VCaP (cell line): ENCODE data around the gene HRCT1.
A peak's percentile ranks its signal among the peaks of the same experiment; 100 is the strongest.

Experiments used
- H3K27ac ChIP-seq: fragments of 450-650 bp; 2 replicates; pipeline ENCODE4 v1.5.1; 2017
- TF ChIP-seq, protein P1 (sequence below): fragments of 450-650 bp; conservative IDR thresholded peaks from 2 replicates; pipeline ENCODE4 v1.5.1; 2017; ENCODE audit warnings: mild to moderate bottlenecking, moderate library complexity

HRCT1 gene

DNA sequence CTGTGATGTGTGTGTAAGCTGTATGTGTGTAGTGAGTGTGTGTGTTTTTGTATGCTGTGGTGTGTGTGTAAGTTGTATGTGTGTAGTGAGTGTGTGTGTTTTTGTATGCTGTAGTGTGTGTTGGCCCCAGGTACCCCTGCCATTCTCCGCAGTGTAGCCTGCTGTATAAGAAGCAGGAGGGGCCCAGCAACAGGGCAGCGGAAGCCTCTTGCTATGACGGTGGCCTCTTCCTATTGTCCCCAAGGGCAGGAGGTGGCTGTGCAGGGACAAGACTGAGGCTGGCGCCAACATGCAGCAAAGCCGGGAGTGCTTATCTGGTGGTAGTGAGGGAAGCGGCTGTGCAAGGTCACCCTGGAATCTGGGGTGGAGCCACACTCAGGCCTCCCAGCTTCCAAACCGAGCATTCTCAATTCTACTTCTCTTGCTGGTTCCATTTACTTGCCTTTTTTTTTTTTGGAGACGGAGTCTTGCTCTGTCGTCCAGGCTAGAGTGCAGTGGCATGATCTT lies 8.4 kb downstream of the HRCT1 start:
- no peak overlapping the region for H3K27ac ChIP-seq
- TF ChIP-seq, protein P1, sequence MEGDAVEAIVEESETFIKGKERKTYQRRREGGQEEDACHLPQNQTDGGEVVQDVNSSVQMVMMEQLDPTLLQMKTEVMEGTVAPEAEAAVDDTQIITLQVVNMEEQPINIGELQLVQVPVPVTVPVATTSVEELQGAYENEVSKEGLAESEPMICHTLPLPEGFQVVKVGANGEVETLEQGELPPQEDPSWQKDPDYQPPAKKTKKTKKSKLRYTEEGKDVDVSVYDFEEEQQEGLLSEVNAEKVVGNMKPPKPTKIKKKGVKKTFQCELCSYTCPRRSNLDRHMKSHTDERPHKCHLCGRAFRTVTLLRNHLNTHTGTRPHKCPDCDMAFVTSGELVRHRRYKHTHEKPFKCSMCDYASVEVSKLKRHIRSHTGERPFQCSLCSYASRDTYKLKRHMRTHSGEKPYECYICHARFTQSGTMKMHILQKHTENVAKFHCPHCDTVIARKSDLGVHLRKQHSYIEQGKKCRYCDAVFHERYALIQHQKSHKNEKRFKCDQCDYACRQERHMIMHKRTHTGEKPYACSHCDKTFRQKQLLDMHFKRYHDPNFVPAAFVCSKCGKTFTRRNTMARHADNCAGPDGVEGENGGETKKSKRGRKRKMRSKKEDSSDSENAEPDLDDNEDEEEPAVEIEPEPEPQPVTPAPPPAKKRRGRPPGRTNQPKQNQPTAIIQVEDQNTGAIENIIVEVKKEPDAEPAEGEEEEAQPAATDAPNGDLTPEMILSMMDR = no peak

DNA sequence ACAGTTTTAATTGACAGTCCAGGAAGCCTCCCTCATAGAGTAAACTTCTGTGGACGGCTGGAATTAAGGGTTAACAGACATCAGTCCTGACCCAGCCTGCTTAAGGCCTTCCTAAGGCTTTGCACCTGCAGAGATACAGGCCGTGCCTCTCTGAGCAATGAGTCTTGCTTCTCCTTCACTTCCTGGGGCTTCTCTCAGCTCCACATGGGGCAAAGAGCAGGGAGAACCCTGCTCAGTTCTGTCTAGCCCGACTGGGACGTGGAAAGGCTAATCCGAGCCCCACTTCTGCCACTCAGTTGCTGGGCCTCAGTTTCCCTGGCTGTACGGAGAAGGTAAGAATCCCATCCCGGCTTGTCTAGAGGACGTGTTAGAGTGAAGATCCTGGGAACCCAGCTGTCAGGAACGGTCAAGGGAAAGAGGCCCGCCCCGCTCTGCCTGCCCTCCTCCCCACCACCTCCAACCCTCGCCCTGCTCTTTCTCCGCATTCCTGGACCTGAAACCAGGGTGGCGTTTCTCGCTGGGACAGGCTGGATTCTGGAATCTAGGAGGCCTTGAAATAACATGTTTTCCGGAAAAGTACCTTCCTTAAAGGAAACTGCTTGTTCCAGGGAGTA lies 9.8 kb downstream of the HRCT1 start:
- TF ChIP-seq, protein P1 = no peak
- H3K27ac ChIP-seq = no peak overlapping the region

DNA sequence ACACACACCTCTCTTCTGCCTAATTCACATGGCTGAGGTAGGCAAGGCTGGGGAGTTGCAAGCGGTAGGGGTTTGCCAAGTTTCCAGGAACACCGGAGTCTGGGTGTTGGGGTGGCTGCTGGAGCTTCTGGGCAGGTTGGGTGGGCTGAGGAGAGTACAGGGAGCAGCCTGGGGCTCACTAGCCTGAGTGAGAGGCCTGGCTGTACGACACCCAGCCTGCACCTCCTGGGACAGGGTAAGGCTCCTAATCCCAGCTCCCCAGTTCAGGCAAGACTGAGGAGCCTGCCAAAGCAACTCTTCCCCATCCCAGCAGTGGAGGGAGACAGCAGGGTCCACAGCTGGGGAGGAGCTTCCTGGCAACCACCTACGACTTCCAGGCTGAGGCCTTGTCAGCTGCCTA lies 11.3 kb downstream of the HRCT1 start:
- TF ChIP-seq, protein P1 = no peak
- peak overlapping the region; percentile 66; the same call in 1 of the 2 replicates for H3K27ac ChIP-seq

DNA sequence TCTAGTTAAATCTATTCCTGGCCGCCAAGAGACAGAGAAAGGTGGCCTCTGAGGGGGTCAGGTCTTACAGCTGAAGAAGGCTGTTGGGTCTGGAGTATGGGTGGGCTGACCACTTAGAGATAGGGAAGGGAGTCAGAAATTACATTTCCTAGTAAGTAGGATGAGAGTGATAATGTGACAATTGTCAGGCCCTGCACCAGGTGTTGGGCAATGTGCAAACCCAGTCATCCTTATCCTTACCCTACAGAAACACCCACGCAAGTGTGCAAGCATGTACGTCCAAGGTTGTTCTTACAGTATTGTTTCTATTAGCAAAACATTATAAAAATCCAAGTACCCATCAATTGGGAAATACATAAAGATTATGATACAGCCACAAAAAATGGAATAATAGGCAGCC lies 12.8 kb downstream of the HRCT1 start:
- peak overlapping the region; percentile 66 for H3K27ac ChIP-seq
- TF ChIP-seq, protein P1 = no peak

DNA sequence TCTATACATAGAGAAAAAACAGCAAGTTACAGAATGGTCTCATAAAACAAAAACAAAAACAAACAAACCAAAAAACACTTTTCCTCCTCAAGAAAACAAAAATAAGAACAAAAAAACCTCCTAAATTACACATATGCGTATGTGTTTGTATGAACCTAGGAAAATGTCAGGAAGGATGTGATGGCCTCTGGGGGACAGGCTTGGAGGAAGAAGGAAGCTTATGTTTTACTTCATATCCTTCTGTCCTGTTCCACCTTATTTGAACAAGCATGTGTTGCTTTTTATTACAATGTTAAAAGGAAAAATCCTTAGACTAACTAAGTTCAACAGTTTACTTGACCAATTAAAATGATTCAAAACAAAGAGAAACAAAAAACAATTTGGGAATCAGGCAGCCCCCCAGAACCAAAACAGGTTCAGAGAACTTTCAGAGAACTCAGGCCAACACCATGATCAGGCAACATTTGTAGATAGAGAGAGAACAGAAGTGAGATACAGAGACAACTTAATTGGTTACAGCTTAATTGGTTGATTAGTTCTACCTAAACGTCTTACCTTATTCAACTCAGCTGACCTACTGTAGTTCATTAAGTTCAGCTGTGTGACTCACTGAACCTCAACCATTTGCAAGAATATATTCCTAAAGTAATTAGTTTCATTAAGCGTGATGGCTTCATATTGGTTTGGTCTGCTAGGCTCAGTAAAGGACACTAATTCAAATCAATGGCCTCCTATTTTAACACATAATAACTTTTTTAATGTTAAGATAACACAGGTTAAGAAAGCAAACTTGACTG lies 13.4 kb downstream of the HRCT1 start:
- peak overlapping the region; percentile 66 for H3K27ac ChIP-seq
- TF ChIP-seq, protein P1 = no peak

DNA sequence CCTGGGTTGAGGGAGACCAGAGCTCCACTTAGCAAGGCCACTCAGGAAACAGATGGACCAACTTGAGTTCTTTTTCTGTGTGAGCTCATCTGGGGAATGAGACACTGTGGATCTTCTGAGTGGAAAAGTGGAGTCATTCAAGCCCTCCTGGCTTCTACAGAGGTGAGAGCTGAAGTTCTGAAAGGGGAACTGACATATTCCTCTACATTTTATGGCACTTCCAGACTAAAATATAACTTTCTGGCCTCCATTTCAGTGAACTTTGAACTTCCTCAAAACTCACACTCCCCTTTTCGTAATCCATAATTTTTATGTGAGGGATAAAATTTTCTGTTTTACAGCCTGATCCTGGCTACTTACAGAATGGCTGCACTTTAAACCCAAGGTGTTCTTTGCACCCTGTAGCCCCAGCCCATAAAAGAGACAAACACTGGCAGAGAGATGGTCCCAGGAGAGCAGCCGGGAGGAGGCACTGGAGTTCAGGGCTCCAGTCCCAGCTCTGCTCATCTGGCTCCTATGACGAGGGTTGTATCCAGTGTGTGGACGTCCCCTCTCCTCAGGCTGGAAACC lies 14.1 kb downstream of the HRCT1 start:
- H3K27ac ChIP-seq = peak overlapping the region; percentile 66
- TF ChIP-seq, protein P1 = no peak

DNA sequence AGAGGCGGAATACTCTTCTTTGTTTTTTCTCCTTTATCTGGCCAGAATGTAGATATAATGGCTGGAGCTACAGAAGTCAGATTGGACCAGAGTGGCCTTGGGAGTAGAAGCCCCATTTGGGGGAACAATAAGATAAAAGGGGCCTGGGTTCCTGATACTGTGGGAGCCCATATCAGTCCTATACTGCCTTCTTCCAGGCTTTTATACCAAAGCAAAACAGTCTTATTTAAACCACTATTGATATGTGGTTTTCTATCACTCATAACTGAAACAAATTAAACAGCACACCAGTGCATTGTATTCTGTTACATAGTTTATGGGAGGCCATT lies 17.6 kb downstream of the HRCT1 start:
- TF ChIP-seq, protein P1 = no peak
- H3K27ac ChIP-seq = peak overlapping the region; percentile 48
